Gastroesophageal sphincter (tissue), 3 donors: ENCODE data around the gene DMBT1.

Source experiments
- POLR2A ChIP-seq, 2 donors: fragments of 450-650 bp; IDR thresholded peaks; one replicate each; pipeline ENCODE4 v1.6.1; 2017; ENCODE audit warnings: antibody characterized with exemption in 2 of 2, mild to moderate bottlenecking in 2 of 2, moderate library complexity in 1 of 2
- TF ChIP-seq, protein P1 (sequence below), 4 experiments: fragments of 200-600 bp in 2 of 4; fragments of 450-650 bp in 2 of 4; sonication (generic) in 1 of 4; IDR thresholded peaks; one replicate each; pipeline ENCODE4 v1.5.1; 2017 to 2019; ENCODE audit warnings: antibody characterized with exemption in 4 of 4, mild to moderate bottlenecking in 2 of 4, moderate library complexity in 2 of 4

DNA sequence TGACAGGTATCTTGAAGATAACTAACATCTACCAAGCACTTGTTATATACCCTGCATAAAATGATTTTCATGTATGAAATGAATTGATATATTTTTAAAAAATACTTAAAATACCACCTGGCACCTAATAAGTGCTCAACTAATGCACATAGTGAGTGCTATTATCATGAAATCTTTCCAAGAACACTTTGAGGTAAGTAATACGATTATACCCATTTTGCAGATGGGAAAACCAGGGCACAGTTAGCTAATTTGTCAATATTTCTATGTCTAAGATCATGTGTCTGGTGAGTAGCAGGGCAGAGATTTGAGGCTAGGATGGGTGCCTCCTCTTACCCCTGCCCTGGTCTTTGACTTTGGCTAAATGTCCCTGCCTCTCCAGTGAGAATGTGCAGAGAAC lies 6.1 kb downstream of the DMBT1 start:
- TF ChIP-seq, protein P1, sequence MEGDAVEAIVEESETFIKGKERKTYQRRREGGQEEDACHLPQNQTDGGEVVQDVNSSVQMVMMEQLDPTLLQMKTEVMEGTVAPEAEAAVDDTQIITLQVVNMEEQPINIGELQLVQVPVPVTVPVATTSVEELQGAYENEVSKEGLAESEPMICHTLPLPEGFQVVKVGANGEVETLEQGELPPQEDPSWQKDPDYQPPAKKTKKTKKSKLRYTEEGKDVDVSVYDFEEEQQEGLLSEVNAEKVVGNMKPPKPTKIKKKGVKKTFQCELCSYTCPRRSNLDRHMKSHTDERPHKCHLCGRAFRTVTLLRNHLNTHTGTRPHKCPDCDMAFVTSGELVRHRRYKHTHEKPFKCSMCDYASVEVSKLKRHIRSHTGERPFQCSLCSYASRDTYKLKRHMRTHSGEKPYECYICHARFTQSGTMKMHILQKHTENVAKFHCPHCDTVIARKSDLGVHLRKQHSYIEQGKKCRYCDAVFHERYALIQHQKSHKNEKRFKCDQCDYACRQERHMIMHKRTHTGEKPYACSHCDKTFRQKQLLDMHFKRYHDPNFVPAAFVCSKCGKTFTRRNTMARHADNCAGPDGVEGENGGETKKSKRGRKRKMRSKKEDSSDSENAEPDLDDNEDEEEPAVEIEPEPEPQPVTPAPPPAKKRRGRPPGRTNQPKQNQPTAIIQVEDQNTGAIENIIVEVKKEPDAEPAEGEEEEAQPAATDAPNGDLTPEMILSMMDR (IDR thresholded peaks at IDR 0.05): no peak
- no peak for TF ChIP-seq POLR2A (IDR thresholded peaks at IDR 0.05)
